Activated T-helper 1 cell treated with anti-CD3 and anti-CD28 coated beads, Interleukin-12 subunit alpha, Interleukin-12 subunit beta, Interleukin-2, Interleukin-4 antibody, amounts not matched to agents 30 ng/mL and 10 ng/mL and 1 ng/mL, durations not matched to agents 14 hours and 24 hours and 36 hours (primary cell): ENCODE data around the gene PDLIM5. TPM values are rescaled to one million over a fixed set of nuclear protein-coding genes. Genes with fewer than 3 reads are reported as not detected.
"Not testable (repeated sequence)": the region's sequence is repeated elsewhere in the genome, so short reads cannot be mapped to it uniquely, and the experiment has no call there.

Experiments used
- DNase-seq: peaks from one replicate; pipeline ENCODE4 v3.0.0; 2021; ENCODE audit warnings: low spot score
- H3K27ac Mint-ChIP-seq: one replicate; pipeline ENCODE4 v1.8.0; 2021; ENCODE audit warnings: mild to moderate bottlenecking, mixed read lengths
- H3K27me3 Mint-ChIP-seq: one replicate; pipeline ENCODE4 v1.8.0; 2022; ENCODE audit warnings: mild to moderate bottlenecking, moderate library complexity, mixed read lengths; ENCODE audit not compliant: insufficient read depth
- H3K36me3 Mint-ChIP-seq: one replicate; pipeline ENCODE4 v1.8.0; 2021; ENCODE audit warnings: low read depth, mixed read lengths
- H3K4me1 Mint-ChIP-seq: one replicate; pipeline ENCODE4 v1.8.0; 2021; ENCODE audit warnings: low read depth, mixed read lengths
- H3K4me3 Mint-ChIP-seq: one replicate; pipeline ENCODE4 v1.8.0; 2021; ENCODE audit warnings: mild to moderate bottlenecking, moderate library complexity, mixed read lengths
- H3K9me3 Mint-ChIP-seq: one replicate; pipeline ENCODE4 v1.8.0; 2021; ENCODE audit warnings: mixed read lengths
- intact Hi-C: fragments of 100-400 bp; cut with micrococcal nuclease; formaldehyde crosslinking; loops from one replicate; pipeline ENCODE4 v1.15.1; 2024
- total RNA-seq: library from RNA; stranded (reverse); gene quantifications from 2 replicates; pipeline ENCODE4 v1.2.3, GENCODE V29; 2022

The PDLIM5 gene
- total RNA-seq, 1 donor from 2014 or later = 20.6 TPM

DNA sequence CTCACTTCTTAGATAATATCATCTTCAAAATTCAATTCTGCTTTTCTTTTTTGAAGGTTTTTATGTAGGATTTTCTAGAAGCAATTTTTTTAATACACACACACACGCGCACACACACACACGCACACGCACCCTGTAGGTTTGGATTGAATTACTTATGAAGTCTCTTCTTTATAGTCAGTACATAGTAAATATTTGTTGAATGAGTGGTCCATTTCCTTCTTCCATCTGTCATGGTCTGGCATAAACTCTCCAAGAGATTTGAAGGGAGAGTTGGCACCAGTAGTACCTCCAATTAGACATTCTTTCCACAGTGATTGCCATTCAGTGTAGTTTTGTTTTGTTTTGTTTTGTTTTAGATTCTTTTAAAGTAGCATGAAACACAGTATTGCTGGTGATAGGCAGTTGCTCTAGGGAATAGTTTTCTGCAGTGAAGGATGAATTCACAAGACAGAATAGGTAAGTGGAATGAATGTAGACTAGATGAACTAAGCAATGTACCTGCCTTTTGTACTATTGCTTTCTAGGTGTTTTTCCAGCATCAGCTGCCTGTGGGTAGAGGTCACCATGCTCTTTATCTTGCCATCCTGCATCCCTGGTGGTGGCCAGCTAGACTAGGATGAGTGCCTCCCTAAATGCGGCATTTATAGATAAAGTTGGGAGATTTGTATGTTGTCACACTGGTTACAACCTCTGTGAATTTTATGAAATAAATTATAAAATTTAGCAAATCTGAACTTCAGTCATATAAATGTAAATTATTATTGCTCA, 20.5 kb downstream of the PDLIM5 start:
- no peak overlapping the region for H3K4me3 Mint-ChIP-seq
- intact Hi-C loops = no loop called here
- DNase-seq = no peak
- H3K27ac Mint-ChIP-seq = no peak overlapping the region
- H3K4me1 Mint-ChIP-seq = no peaks in the 10 kb centered on the region
- H3K36me3 Mint-ChIP-seq = no peaks in the 10 kb centered on the region
- no peaks in the 10 kb centered on the region for H3K27me3 Mint-ChIP-seq
- H3K9me3 Mint-ChIP-seq = no peaks in the 10 kb centered on the region

DNA sequence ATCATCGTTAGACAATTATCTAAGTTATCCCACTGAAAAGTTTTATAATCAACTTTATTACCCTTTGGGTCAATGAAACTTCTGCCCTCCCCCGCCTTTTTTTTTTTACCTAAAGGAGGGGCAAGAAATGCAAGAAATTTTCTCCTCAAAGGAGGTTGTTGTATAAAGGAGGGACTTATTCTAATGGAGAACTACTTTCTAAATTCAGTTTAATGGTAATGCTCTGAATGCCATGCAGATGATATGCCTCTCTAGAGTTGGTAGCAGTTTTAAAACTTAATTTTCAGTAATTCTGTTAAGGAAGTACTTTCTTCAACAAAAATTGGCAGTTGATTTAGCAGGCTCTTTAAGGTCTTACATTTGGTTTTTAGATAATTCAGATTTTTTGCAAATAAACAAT, 23.3 kb downstream of the PDLIM5 start:
- Mint-ChIP-seq H3K27me3 (no peaks in the 10 kb centered on the region), H3K36me3 (no peaks in the 10 kb centered on the region), H3K27ac (no peak overlapping the region), H3K4me1 (no peaks in the 10 kb centered on the region), H3K4me3 (no peak overlapping the region), H3K9me3 (no peaks in the 10 kb centered on the region)
- intact Hi-C loops = no loop called here
- DNase-seq = no peak

GRCh38 chr4:94475794-94476193, 24.1 kb downstream of the PDLIM5 start:
- no peak for DNase-seq
- intact Hi-C loops = no loop called here
- no peaks in the 10 kb centered on the region for H3K27me3 Mint-ChIP-seq
- no peak overlapping the region for H3K4me3 Mint-ChIP-seq
- no peak overlapping the region for H3K27ac Mint-ChIP-seq
- H3K36me3 Mint-ChIP-seq = no peaks in the 10 kb centered on the region
- no peaks in the 10 kb centered on the region for H3K4me1 Mint-ChIP-seq
- no peaks in the 10 kb centered on the region for H3K9me3 Mint-ChIP-seq

DNA sequence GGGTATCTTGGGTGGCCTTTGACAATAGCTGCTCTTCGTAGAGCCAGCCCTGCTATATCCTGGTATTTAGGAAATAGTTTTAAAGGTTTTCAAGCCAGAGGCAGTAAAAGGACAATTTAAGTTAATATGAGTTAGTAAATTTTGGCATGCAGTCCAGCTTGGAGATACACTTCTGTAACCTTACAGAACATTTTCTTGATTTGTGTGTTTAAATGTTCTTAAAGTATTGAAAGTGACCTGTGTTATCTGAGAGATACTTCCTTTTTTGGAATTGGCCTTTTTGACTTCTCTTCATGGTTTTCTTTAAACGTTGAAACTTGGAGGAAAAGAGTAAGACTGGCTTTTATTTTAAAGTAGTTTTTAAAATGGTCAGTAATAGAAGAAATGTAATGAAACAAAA, 25.5 kb downstream of the PDLIM5 start:
- Mint-ChIP-seq H3K9me3 (no peaks in the 10 kb centered on the region), H3K27ac (no peak overlapping the region), H3K27me3 (no peaks in the 10 kb centered on the region), H3K36me3 (no peaks in the 10 kb centered on the region), H3K4me3 (no peak overlapping the region), H3K4me1 (no peaks in the 10 kb centered on the region)
- intact Hi-C loops = no loop called here
- no peak for DNase-seq

DNA sequence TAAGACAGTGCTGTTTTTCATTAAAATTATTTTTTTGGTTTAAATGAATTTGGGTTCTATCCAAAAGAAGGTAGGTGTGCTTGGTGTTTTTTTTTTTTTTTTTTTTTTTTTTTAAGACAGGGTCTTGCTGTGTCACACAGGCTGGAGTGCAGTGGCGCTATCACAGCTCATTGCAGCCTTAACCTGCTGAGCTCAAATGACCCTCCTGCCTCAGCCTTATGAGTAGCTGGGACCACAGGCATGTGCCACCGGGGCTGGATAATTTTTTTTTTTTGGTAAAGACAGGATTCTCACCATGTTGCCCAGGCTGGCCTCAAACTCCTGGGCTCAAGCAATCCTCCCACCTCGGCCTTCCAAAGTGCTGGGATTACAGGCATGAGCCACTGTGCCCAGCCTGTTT, 27.1 kb downstream of the PDLIM5 start:
- H3K36me3 Mint-ChIP-seq, H3K4me3 Mint-ChIP-seq, H3K27me3 Mint-ChIP-seq, DNase-seq, H3K9me3 Mint-ChIP-seq, intact Hi-C loops, H3K4me1 Mint-ChIP-seq, H3K27ac Mint-ChIP-seq: not testable (repeated sequence)

- Mint-ChIP-seq H3K4me1 (peaks cover 2% of the 10 kb centered on the region), H3K27me3 (no peaks in the 10 kb centered on the region), H3K4me3 (no peak overlapping the region), H3K9me3 (no peaks in the 10 kb centered on the region), H3K27ac (no peak overlapping the region), H3K36me3 (no peaks in the 10 kb centered on the region)
- no peak for DNase-seq
- intact Hi-C loops = no loop called here
Measured at GRCh38 chr4:94479358-94480141, 27.8 kb downstream of the PDLIM5 start.

DNA sequence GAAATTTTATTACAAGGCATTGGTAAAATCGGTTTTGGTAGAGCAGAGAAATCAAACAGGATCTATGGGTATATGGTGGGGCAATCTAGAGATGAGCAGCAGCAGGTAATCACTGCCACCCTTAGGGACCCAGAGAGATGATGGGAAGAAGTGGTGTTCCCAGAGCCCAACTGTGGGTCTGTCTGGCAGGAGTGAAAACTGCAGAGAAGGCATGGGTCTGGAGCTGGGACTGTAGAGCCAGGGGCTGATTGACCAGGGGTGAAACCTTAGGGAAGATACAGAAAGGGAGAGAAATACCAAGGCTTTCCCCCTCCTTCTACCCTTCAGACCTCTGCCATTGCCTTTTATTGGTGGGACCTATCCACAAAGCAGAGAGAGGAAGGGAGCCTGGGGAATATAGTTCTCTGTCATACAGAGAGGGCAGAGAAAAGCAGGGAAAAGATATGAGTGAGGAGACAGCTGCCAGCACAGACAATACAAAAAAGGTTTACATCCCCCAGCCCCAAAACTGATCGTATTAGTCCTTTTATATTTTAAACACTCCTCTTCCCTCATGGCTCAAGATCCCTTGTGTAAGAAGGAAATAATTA, 28.7 kb downstream of the PDLIM5 start:
- H3K36me3 Mint-ChIP-seq = no peaks in the 10 kb centered on the region
- no peak for DNase-seq
- no peaks in the 10 kb centered on the region for H3K27me3 Mint-ChIP-seq
- H3K27ac Mint-ChIP-seq = no peak overlapping the region
- intact Hi-C loops = no loop called here
- no peak overlapping the region for H3K4me3 Mint-ChIP-seq
- H3K4me1 Mint-ChIP-seq = peaks cover 7% of the 10 kb centered on the region
- no peaks in the 10 kb centered on the region for H3K9me3 Mint-ChIP-seq

DNA sequence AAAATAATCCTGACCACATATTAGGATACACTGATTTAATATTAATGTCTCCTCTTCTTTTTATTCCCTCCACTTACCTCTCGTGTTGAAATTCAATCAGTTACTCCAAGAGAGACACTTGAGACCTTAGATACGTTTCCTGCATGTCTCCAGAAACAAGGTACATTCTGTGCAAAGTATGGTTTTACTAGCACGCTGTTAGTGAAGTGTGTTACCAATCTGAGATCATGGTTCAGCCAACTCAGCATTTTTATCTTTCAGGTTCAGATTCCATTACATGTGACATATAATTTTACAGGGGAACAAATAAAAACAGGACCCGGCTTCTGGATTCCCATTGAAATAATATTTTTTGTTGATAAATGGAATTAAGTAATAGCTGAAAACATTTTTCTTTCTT, 32.2 kb downstream of the PDLIM5 start:
- no peak overlapping the region for H3K27ac Mint-ChIP-seq
- H3K9me3 Mint-ChIP-seq = no peaks in the 10 kb centered on the region
- no peak for DNase-seq
- no peaks in the 10 kb centered on the region for H3K36me3 Mint-ChIP-seq
- intact Hi-C loops = no loop called here
- H3K27me3 Mint-ChIP-seq = no peaks in the 10 kb centered on the region
- H3K4me1 Mint-ChIP-seq = peaks cover 7% of the 10 kb centered on the region
- H3K4me3 Mint-ChIP-seq = no peak overlapping the region

DNA sequence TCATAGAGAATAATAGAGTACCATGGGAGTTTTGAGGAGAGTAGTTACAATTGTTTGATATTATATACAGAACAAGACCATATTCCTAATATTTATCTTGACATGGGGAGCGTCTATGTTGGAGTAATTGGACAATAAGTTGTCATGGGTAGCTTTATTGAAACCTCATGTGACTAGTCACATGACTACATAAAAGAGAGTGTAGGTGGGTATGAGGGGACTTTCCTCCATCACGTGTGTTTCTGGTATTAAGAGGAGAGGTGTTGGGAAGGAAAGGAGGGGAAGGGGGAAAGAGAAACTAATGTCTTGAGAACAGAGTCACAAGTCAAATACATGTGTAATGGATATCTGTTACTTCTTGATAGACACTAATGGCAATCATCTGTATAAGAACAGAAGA, 33.1 kb downstream of the PDLIM5 start:
- peaks cover 7% of the 10 kb centered on the region for H3K4me1 Mint-ChIP-seq
- H3K36me3 Mint-ChIP-seq = no peaks in the 10 kb centered on the region
- no peak overlapping the region for H3K27ac Mint-ChIP-seq
- no peak for DNase-seq
- H3K4me3 Mint-ChIP-seq = no peak overlapping the region
- H3K27me3 Mint-ChIP-seq = no peaks in the 10 kb centered on the region
- H3K9me3 Mint-ChIP-seq = no peaks in the 10 kb centered on the region
- intact Hi-C loops = no loop called here

GRCh38 chr4:94486372-94486801, 34.6 kb downstream of the PDLIM5 start:
- H3K36me3 Mint-ChIP-seq = no peaks in the 10 kb centered on the region
- no peaks in the 10 kb centered on the region for H3K27me3 Mint-ChIP-seq
- no peak for DNase-seq
- H3K9me3 Mint-ChIP-seq = no peaks in the 10 kb centered on the region
- H3K4me3 Mint-ChIP-seq = no peak overlapping the region
- intact Hi-C loops = no loop called here
- H3K4me1 Mint-ChIP-seq = peaks cover 7% of the 10 kb centered on the region
- no peak overlapping the region for H3K27ac Mint-ChIP-seq

GRCh38 chr4:94488670-94489069, 36.9 kb downstream of the PDLIM5 start:
- H3K4me3 Mint-ChIP-seq = no peak overlapping the region
- no peak overlapping the region for H3K27ac Mint-ChIP-seq
- peaks cover 1% of the 10 kb centered on the region for H3K27me3 Mint-ChIP-seq
- intact Hi-C loops = no loop called here
- no peaks in the 10 kb centered on the region for H3K36me3 Mint-ChIP-seq
- peaks cover 7% of the 10 kb centered on the region for H3K4me1 Mint-ChIP-seq
- no peaks in the 10 kb centered on the region for H3K9me3 Mint-ChIP-seq
- DNase-seq = no peak

DNA sequence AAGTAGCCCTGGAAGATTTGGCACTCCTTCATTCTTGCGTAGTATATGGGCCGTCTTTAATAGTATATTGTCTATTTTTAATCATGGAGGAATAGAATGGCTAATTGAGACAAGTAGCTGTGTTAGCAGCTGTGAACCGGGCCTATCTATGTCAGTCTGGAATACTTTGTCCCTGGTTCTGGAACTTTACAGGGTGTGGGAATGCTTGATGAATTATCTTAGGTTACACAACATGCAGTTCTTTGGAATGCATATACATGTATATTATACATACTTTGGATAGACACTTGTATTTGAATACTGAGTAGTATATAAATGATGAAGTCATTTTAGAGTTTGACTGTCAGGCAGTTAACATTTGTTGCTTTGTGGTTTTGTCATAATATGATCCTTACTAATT, 37.4 kb downstream of the PDLIM5 start:
- DNase-seq = no peak
- Mint-ChIP-seq H3K27ac (no peak overlapping the region), H3K9me3 (no peaks in the 10 kb centered on the region), H3K4me3 (no peak overlapping the region), H3K36me3 (no peaks in the 10 kb centered on the region), H3K27me3 (peaks cover 1% of the 10 kb centered on the region), H3K4me1 (peaks cover 7% of the 10 kb centered on the region)
- intact Hi-C loops = no loop called here

- Mint-ChIP-seq H3K36me3 (no peaks in the 10 kb centered on the region), H3K9me3 (no peaks in the 10 kb centered on the region), H3K27me3 (peaks cover 1% of the 10 kb centered on the region), H3K4me1 (no peaks in the 10 kb centered on the region), H3K4me3 (no peak overlapping the region), H3K27ac (no peak overlapping the region)
- intact Hi-C loops = no loop called here
- DNase-seq = no peak
Measured at GRCh38 chr4:94490437-94490836, 38.7 kb downstream of the PDLIM5 start.
